ENCODE results near the gene RTP5. TPM values are rescaled to one million over a fixed set of nuclear protein-coding genes. Genes with fewer than 3 reads are reported as not detected.
"Not testable (repeated sequence)": the region's sequence is repeated elsewhere in the genome, so short reads cannot be mapped to it uniquely, and the experiment has no call there.

Gene RTP5
- total RNA-seq, 2 experiments from 2014 or later = 0.30 to 0.36 TPM

DNA sequence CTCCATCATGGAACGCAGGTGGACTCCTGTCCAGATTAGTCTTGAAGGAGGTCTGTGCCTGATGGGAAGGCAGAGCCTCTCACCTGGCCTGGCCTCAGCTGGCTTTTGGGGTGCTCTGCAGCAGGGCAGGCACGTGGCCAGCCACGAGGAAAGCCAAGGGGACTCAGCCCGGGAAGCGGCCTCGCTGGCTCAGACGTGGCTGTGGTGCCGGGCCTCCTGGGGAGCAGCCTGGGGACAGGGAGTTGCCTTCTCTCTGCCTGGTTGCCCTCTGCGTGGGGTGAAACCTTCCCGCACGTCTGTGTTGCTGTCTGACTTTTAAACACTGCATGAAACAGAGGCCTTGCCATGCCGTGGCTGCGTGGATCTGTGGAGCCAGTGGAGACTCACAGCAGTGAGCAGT is 45.0 kb downstream of the RTP5 start:
- H3K4me3 ChIP-seq (ENCODE audit: low read length) = no peak overlapping the region
- H3K4me1 ChIP-seq (ENCODE audit: insufficient read depth, low read length) = no peaks in the 10 kb centered on the region
- Mint-ChIP-seq H3K4me3 (no peak overlapping the region), H3K27me3 (no peaks in the 10 kb centered on the region), H3K4me1 (ENCODE audit: low read depth) (no peaks in the 10 kb centered on the region), H3K36me3 (ENCODE audit: low read depth) (peaks cover 17% of the 10 kb centered on the region), H3K9me3 (peaks cover 2% of the 10 kb centered on the region), H3K27ac (no peak overlapping the region)
- H3K36me3 ChIP-seq (ENCODE audit: insufficient read depth, low read length) = peaks cover 5% of the 10 kb centered on the region
- POLR2A ChIA-PET = no interaction called here
- no peak for ATAC-seq (ENCODE audit: poor library complexity)
- no peak for DNase-seq
- H3K9me3 ChIP-seq (ENCODE audit: control insufficient read depth in 1 of 2, insufficient read depth in 1 of 2, low read length in 2 of 2) = peaks cover 0 to 13% of the 10 kb centered on the region in 2 experiments
- H3K27ac ChIP-seq (ENCODE audit: low read depth in 1 of 2, low read length in 2 of 2) = no peak overlapping the region
- CTCF ChIA-PET = no interaction called here
- no peaks in the 10 kb centered on the region for H3K27me3 ChIP-seq (ENCODE audit: control insufficient read depth in 1 of 2, insufficient read depth in 2 of 2, low read length in 2 of 2)
- TF ChIP-seq CTCF (IDR thresholded peaks at IDR 0.05) = no peak
- intact Hi-C loops (cut with DNase I, micrococcal nuclease) = no loop called here

- H3K36me3 Mint-ChIP-seq (ENCODE audit: low read depth); H3K27me3 Mint-ChIP-seq; H3K4me3 Mint-ChIP-seq; intact Hi-C loops (cut with DNase I, micrococcal nuclease); DNase-seq; H3K9me3 ChIP-seq (ENCODE audit: control insufficient read depth in 1 of 2, insufficient read depth in 1 of 2, low read length in 2 of 2); H3K4me1 ChIP-seq (ENCODE audit: insufficient read depth, low read length); H3K36me3 ChIP-seq (ENCODE audit: insufficient read depth, low read length); H3K27ac Mint-ChIP-seq; CTCF ChIA-PET; H3K27me3 ChIP-seq (ENCODE audit: control insufficient read depth in 1 of 2, insufficient read depth in 2 of 2, low read length in 2 of 2); H3K4me3 ChIP-seq (ENCODE audit: low read length); H3K9me3 Mint-ChIP-seq; POLR2A ChIA-PET; ATAC-seq (ENCODE audit: poor library complexity); H3K27ac ChIP-seq (ENCODE audit: low read depth in 1 of 2, low read length in 2 of 2): not testable (repeated sequence)
- peaks cover 34% of the 10 kb centered on the region for H3K4me1 Mint-ChIP-seq (ENCODE audit: low read depth)
Measured at GRCh38 chr2:241921631-241922030, 52.1 kb downstream of the RTP5 start.

- Histone ChIP-seq H3K27ac (ENCODE audit: low read depth in 1 of 2, low read length in 2 of 2) (no peak overlapping the region), H3K27me3 (ENCODE audit: control insufficient read depth in 1 of 2, insufficient read depth in 2 of 2, low read length in 2 of 2) (no peaks in the 10 kb centered on the region), H3K36me3 (ENCODE audit: insufficient read depth, low read length) (no peaks in the 10 kb centered on the region), H3K4me1 (ENCODE audit: insufficient read depth, low read length) (peaks cover 6% of the 10 kb centered on the region), H3K9me3 (ENCODE audit: control insufficient read depth in 1 of 2, insufficient read depth in 1 of 2, low read length in 2 of 2) (no peaks in the 10 kb centered on the region), H3K4me3 (ENCODE audit: low read length) (no peak overlapping the region)
- no peaks in the 10 kb centered on the region for H3K27me3 Mint-ChIP-seq
- no peak for TF ChIP-seq CTCF (IDR thresholded peaks at IDR 0.05)
- intact Hi-C loops (cut with DNase I, micrococcal nuclease) = no loop called here
- ChIA-PET CTCF (no interaction called here), POLR2A (no interaction called here)
- H3K4me1 Mint-ChIP-seq (ENCODE audit: low read depth) = peaks cover 34% of the 10 kb centered on the region
- no peak for ATAC-seq (ENCODE audit: poor library complexity)
- no peak for DNase-seq
- no peaks in the 10 kb centered on the region for H3K9me3 Mint-ChIP-seq
- no peak overlapping the region for H3K4me3 Mint-ChIP-seq
- no peak overlapping the region for H3K27ac Mint-ChIP-seq
- H3K36me3 Mint-ChIP-seq (ENCODE audit: low read depth) = no peaks in the 10 kb centered on the region
Measured at GRCh38 chr2:241922411-241922810, 52.9 kb downstream of the RTP5 start.

GRCh38 chr2:241922816-241923601 is 53.5 kb downstream of the RTP5 start:
- ATAC-seq (ENCODE audit: poor library complexity); H3K27ac Mint-ChIP-seq; H3K9me3 Mint-ChIP-seq; H3K27me3 Mint-ChIP-seq; H3K36me3 ChIP-seq (ENCODE audit: insufficient read depth, low read length); DNase-seq; H3K9me3 ChIP-seq (ENCODE audit: control insufficient read depth in 1 of 2, insufficient read depth in 1 of 2, low read length in 2 of 2); H3K4me3 ChIP-seq (ENCODE audit: low read length); H3K27ac ChIP-seq (ENCODE audit: low read depth in 1 of 2, low read length in 2 of 2); H3K36me3 Mint-ChIP-seq (ENCODE audit: low read depth); H3K4me3 Mint-ChIP-seq; POLR2A ChIA-PET; H3K27me3 ChIP-seq (ENCODE audit: control insufficient read depth in 1 of 2, insufficient read depth in 2 of 2, low read length in 2 of 2); intact Hi-C loops (cut with DNase I, micrococcal nuclease); CTCF ChIA-PET; H3K4me1 ChIP-seq (ENCODE audit: insufficient read depth, low read length): not testable (repeated sequence)
- peaks cover 34% of the 10 kb centered on the region for H3K4me1 Mint-ChIP-seq (ENCODE audit: low read depth)

Other genes with a start within 250 kb of the RTP5 start
- 10 to 100 TPM; 27.5 to 31.4 TPM for gene THAP4, start 232.6 kb upstream of the RTP5 start, total RNA-seq
- 10 to 100 TPM; 86.5 to 89.4 TPM for gene ATG4B, start 232.0 kb upstream of the RTP5 start, total RNA-seq
- gene DTYMK, start 182.9 kb upstream of the RTP5 start, total RNA-seq = 1 to 10 TPM; 4.8 to 6.0 TPM
- gene ING5, start 167.7 kb upstream of the RTP5 start, total RNA-seq = 10 to 100 TPM; 51.2 to 51.3 TPM
- 10 to 100 TPM; 27.6 to 30.6 TPM for gene D2HGDH, start 135.1 kb upstream of the RTP5 start, total RNA-seq
- gene GAL3ST2, start 92.9 kb upstream of the RTP5 start, total RNA-seq = 1 to 10 TPM; 1.5 to 1.9 TPM
- 1 to 10 TPM; 4.3 to 6.8 TPM for gene NEU4, start 60.5 kb upstream of the RTP5 start, total RNA-seq
- gene PDCD1, start 10.8 kb upstream of the RTP5 start, total RNA-seq = 10 to 100 TPM in 1 of 2 experiments, 1 to 10 TPM in 1; 9.5 to 11.4 TPM